ENCODE data around the gene VASN.

The VASN gene

GRCh38 chr16:4372001-4372577, 441 bp downstream of the VASN start:
- H3K4me3 ChIP-seq (ENCODE audit: low read depth, low read length, poor library complexity, severe bottlenecking): peak overlapping the region; percentile 52
- peaks cover 8% of the 10 kb centered on the region for H3K4me1 ChIP-seq (ENCODE audit: insufficient read depth, low read length, severe bottlenecking)
- H3K27ac ChIP-seq (ENCODE audit: low read depth, low read length, poor library complexity, severe bottlenecking): no peak overlapping the region
- H4K20me1 ChIP-seq (ENCODE audit: insufficient read depth, low read length): no peaks in the 10 kb centered on the region
- no peaks in the 10 kb centered on the region for H3K9me2 ChIP-seq (ENCODE audit: low read depth, low read length)
- H2AFZ ChIP-seq (ENCODE audit: low read length): no peak overlapping the region
- H3K4me2 ChIP-seq (ENCODE audit: low read length): peak overlapping the region; percentile 63
- no peaks in the 10 kb centered on the region for H3F3A ChIP-seq (ENCODE audit: insufficient read depth, low read length)
- TF ChIP-seq CTCF (IDR thresholded peaks at IDR 0.05; ENCODE audit: low read length): no peak
- TF ChIP-seq EZH2 (IDR thresholded peaks at IDR 0.05; ENCODE audit: borderline replicate concordance, low read length): no peak
- no peaks in the 10 kb centered on the region for H3K9me3 ChIP-seq (ENCODE audit: low read length)
- H3K36me3 ChIP-seq (ENCODE audit: insufficient read depth, low read length): peaks cover 4% of the 10 kb centered on the region
- peak overlapping the region; percentile 6; the same call in 1 of the 2 replicates for H3K9ac ChIP-seq (ENCODE audit: low read length)
- H3K27me3 ChIP-seq (ENCODE audit: insufficient read depth, low read length): no peaks in the 10 kb centered on the region
- H3K79me2 ChIP-seq (ENCODE audit: insufficient read depth, low read length): no peaks in the 10 kb centered on the region

- no peaks in the 10 kb centered on the region for H3K9me2 ChIP-seq (ENCODE audit: low read depth, low read length)
- no peak overlapping the region for H3K27ac ChIP-seq (ENCODE audit: low read depth, low read length, poor library complexity, severe bottlenecking)
- no peaks in the 10 kb centered on the region for H3K79me2 ChIP-seq (ENCODE audit: insufficient read depth, low read length)
- no peak for TF ChIP-seq CTCF (IDR thresholded peaks at IDR 0.05; ENCODE audit: low read length)
- no peak for TF ChIP-seq EZH2 (IDR thresholded peaks at IDR 0.05; ENCODE audit: borderline replicate concordance, low read length)
- no peaks in the 10 kb centered on the region for H4K20me1 ChIP-seq (ENCODE audit: insufficient read depth, low read length)
- no peak overlapping the region for H2AFZ ChIP-seq (ENCODE audit: low read length)
- H3K27me3 ChIP-seq (ENCODE audit: insufficient read depth, low read length): no peaks in the 10 kb centered on the region
- no peak overlapping the region; the same call in 1 of the 2 replicates for H3K9ac ChIP-seq (ENCODE audit: low read length)
- peak overlapping the region; percentile 52 for H3K4me3 ChIP-seq (ENCODE audit: low read depth, low read length, poor library complexity, severe bottlenecking)
- no peaks in the 10 kb centered on the region; the same call in 1 of the 2 replicates for H3K36me3 ChIP-seq (ENCODE audit: insufficient read depth, low read length)
- H3K4me2 ChIP-seq (ENCODE audit: low read length): peak overlapping the region; percentile 63; the same call in 1 of the 2 replicates
- no peaks in the 10 kb centered on the region for H3K9me3 ChIP-seq (ENCODE audit: low read length)
- H3F3A ChIP-seq (ENCODE audit: insufficient read depth, low read length): no peaks in the 10 kb centered on the region
- peaks cover 8% of the 10 kb centered on the region for H3K4me1 ChIP-seq (ENCODE audit: insufficient read depth, low read length, severe bottlenecking)
These were observed 1.1 kb downstream of the VASN start for GRCh38 chr16:4372578-4373355.

- TF ChIP-seq CTCF (IDR thresholded peaks at IDR 0.05; ENCODE audit: low read length) (no peak), EZH2 (IDR thresholded peaks at IDR 0.05; ENCODE audit: borderline replicate concordance, low read length) (no peak)
- H3K27ac ChIP-seq (ENCODE audit: low read depth, low read length, poor library complexity, severe bottlenecking): no peak overlapping the region
These were observed 1.8 kb downstream of the VASN start for GRCh38 chr16:4373356-4373908.

More at GRCh38 chr16:4373356-4373908, 1.8 kb downstream of the VASN start:
- Histone ChIP-seq H3K27me3 (ENCODE audit: insufficient read depth, low read length) (no peaks in the 10 kb centered on the region), H3K4me2 (ENCODE audit: low read length) (no peak overlapping the region), H3K79me2 (ENCODE audit: insufficient read depth, low read length) (no peaks in the 10 kb centered on the region), H4K20me1 (ENCODE audit: insufficient read depth, low read length) (no peaks in the 10 kb centered on the region), H3K4me3 (ENCODE audit: low read depth, low read length, poor library complexity, severe bottlenecking) (no peak overlapping the region), H3K4me1 (ENCODE audit: insufficient read depth, low read length, severe bottlenecking) (peaks cover 8% of the 10 kb centered on the region), H3K9me3 (ENCODE audit: low read length) (no peaks in the 10 kb centered on the region), H3K9me2 (ENCODE audit: low read depth, low read length) (no peaks in the 10 kb centered on the region), H2AFZ (ENCODE audit: low read length) (no peak overlapping the region), H3K9ac (ENCODE audit: low read length) (no peak overlapping the region), H3F3A (ENCODE audit: insufficient read depth, low read length) (no peaks in the 10 kb centered on the region), H3K36me3 (ENCODE audit: insufficient read depth, low read length) (no peaks in the 10 kb centered on the region; the same call in 1 of the 2 replicates)
